GM18909 (cell line): ENCODE results near the gene IL31RA.

Experiments used
- ATAC-seq: cut with Tn5 transposase; IDR thresholded peaks from one replicate; pipeline ENCODE4 v1.9.1; 2021; ENCODE audit warnings: mild to moderate bottlenecking; ENCODE audit not compliant: unreplicated experiment, poor library complexity

Gene IL31RA

GRCh38 chr5:55899344-55899743 is 48.2 kb downstream of the IL31RA start:
- ATAC-seq = no peak

- ATAC-seq = no peak
Measured at GRCh38 chr5:55900068-55900467, 48.9 kb downstream of the IL31RA start.

- ATAC-seq = no peak
Measured at GRCh38 chr5:55900776-55901175, 49.6 kb downstream of the IL31RA start.

GRCh38 chr5:55902696-55903095 is 51.5 kb downstream of the IL31RA start:
- no peak for ATAC-seq

- peak; percentile 86 for ATAC-seq
Measured at GRCh38 chr5:55903121-55903701, 52.1 kb downstream of the IL31RA start.

GRCh38 chr5:55904152-55904551 is 53.0 kb downstream of the IL31RA start:
- ATAC-seq = no peak

- ATAC-seq = no peak
Measured at GRCh38 chr5:55905251-55905650, 54.1 kb downstream of the IL31RA start.

- ATAC-seq = no peak
Measured at GRCh38 chr5:55907927-55908326, 56.8 kb downstream of the IL31RA start.

GRCh38 chr5:55908804-55909203 is 57.6 kb downstream of the IL31RA start:
- ATAC-seq = no peak

- no peak for ATAC-seq
Measured at GRCh38 chr5:55911784-55912653, 60.9 kb downstream of the IL31RA start.

- peak; percentile 95 for ATAC-seq
Measured at GRCh38 chr5:55913466-55914413, 62.6 kb downstream of the IL31RA start.

- ATAC-seq = no peak
Measured at GRCh38 chr5:55914971-55915370, 63.8 kb downstream of the IL31RA start.

GRCh38 chr5:55915783-55916182 is 64.6 kb downstream of the IL31RA start:
- ATAC-seq = no peak

GRCh38 chr5:55916986-55917385 is 65.8 kb downstream of the IL31RA start:
- ATAC-seq = no peak

GRCh38 chr5:55917402-55918086 is 66.4 kb downstream of the IL31RA start:
- no peak for ATAC-seq

GRCh38 chr5:55918087-55919035 is 67.2 kb downstream of the IL31RA start:
- ATAC-seq = no peak

- peak; percentile 33 for ATAC-seq
Measured at GRCh38 chr5:55919625-55920024, 68.5 kb downstream of the IL31RA start.

- ATAC-seq = no peak
Measured at GRCh38 chr5:55920784-55921183, 69.6 kb downstream of the IL31RA start.

- no peak for ATAC-seq
Measured at GRCh38 chr5:55921617-55922016, 70.5 kb downstream of the IL31RA start.
